Measurements from ENCODE around the gene RCCD1. TPM values are rescaled to one million over a fixed set of nuclear protein-coding genes. Genes with fewer than 3 reads are reported as not detected.

The RCCD1 gene
- total and polyA plus RNA-seq, 2 donors (not counting 1 experiment from before 2014, with no cell fraction given), result 11.0 to 20.5 TPM

GRCh38 chr15:90991587-90992285, 37.1 kb downstream of the RCCD1 start:
- no peak overlapping the region for H3K4me2 ChIP-seq (replicated peaks; ENCODE audit: low read depth, low read length, poor library complexity, severe bottlenecking)
- H3K4me1 ChIP-seq (ENCODE audit: control insufficient read depth in 2 of 2, insufficient read depth in 2 of 2, low read length in 2 of 2), result peaks cover 18 to 38% of the 10 kb centered on the region in 2 donors
- peaks cover 38% of the 10 kb centered on the region for H3K4me1 Mint-ChIP-seq
- H3K27ac Mint-ChIP-seq, result no peak overlapping the region
- ChIA-PET POLR2A (no interaction called here), CTCF (no interaction called here)
- H3K79me2 ChIP-seq (ENCODE audit: control insufficient read depth, insufficient read depth, low read length), result peaks cover 52% of the 10 kb centered on the region
- no peak overlapping the region for H3K27ac ChIP-seq (ENCODE audit: low read length in 2 of 2)
- H3K9me3 Mint-ChIP-seq (ENCODE audit: insufficient read depth), result no peaks in the 10 kb centered on the region
- ATAC-seq (ENCODE audit: low read depth) (no peak), DNase-seq (no peak)
- H3K27me3 Mint-ChIP-seq, result no peaks in the 10 kb centered on the region
- H3K27me3 ChIP-seq (replicated peaks in 1 of 4; ENCODE audit: control extremely low read depth in 1 of 4, control insufficient read depth in 3 of 4, insufficient read depth in 4 of 4, low read length in 3 of 4), result no peaks in the 10 kb centered on the region
- TF ChIP-seq CTCF (IDR thresholded peaks at IDR 0.05) (no peak), EZH2 (IDR thresholded peaks at IDR 0.05; ENCODE audit: borderline replicate concordance, insufficient read depth, low read depth, low read length, poor library complexity, severe bottlenecking) (no peak)
- H3K4me3 ChIP-seq (ENCODE audit: control extremely low read depth in 1 of 5, extremely low read depth in 1 of 5, insufficient read depth in 1 of 5, low read depth in 2 of 5, low read length in 4 of 5), result no peak overlapping the region
- intact Hi-C loops (cut with micrococcal nuclease), result no loop called here
- WGBS (ENCODE audit: insufficient coverage), result 91% methylated on average over 6 of the region's 6 CpGs
- H2AFZ ChIP-seq (ENCODE audit: insufficient read depth, low read depth, low read length, poor library complexity, severe bottlenecking), result no peak overlapping the region
- no peaks in the 10 kb centered on the region for H3K36me3 ChIP-seq (replicated peaks in 1 of 2; ENCODE audit: control extremely low read depth in 1 of 2, control insufficient read depth in 1 of 2, extremely low read depth in 1 of 2, insufficient read depth in 2 of 2, low read length in 1 of 2)
- H4K20me1 ChIP-seq (ENCODE audit: control insufficient read depth, insufficient read depth, low read length, poor library complexity, severe bottlenecking), result no peaks in the 10 kb centered on the region
- H3K9ac ChIP-seq (ENCODE audit: low read length), result no peak overlapping the region
- no peaks in the 10 kb centered on the region for H3K9me3 ChIP-seq (ENCODE audit: control extremely low read depth in 1 of 3, control insufficient read depth in 2 of 3, insufficient read depth in 1 of 3, low read length in 2 of 3)
- no peak overlapping the region for H3K4me3 Mint-ChIP-seq

GRCh38 chr15:90994059-90994416, 39.4 kb downstream of the RCCD1 start:
- DNase-seq (no peak), ATAC-seq (ENCODE audit: low read depth) (peak; percentile 9)
- Histone ChIP-seq H3K79me2 (ENCODE audit: control insufficient read depth, insufficient read depth, low read length) (peaks cover 33% of the 10 kb centered on the region), H3K4me1 (ENCODE audit: control insufficient read depth in 2 of 2, insufficient read depth in 2 of 2, low read length in 2 of 2) (peaks cover 10 to 18% of the 10 kb centered on the region in 2 donors), H3K27ac (ENCODE audit: low read length in 2 of 2) (peak overlapping the region; percentile 81 to 90), H3K4me2 (replicated peaks; ENCODE audit: low read depth, low read length, poor library complexity, severe bottlenecking) (peak overlapping the region; percentile 77), H2AFZ (ENCODE audit: insufficient read depth, low read depth, low read length, poor library complexity, severe bottlenecking) (peak overlapping the region; percentile 99), H3K9me3 (ENCODE audit: control extremely low read depth in 1 of 3, control insufficient read depth in 2 of 3, insufficient read depth in 1 of 3, low read length in 2 of 3) (no peaks in the 10 kb centered on the region), H3K36me3 (replicated peaks in 1 of 2; ENCODE audit: control extremely low read depth in 1 of 2, control insufficient read depth in 1 of 2, extremely low read depth in 1 of 2, insufficient read depth in 2 of 2, low read length in 1 of 2) (peaks cover 2 to 8% of the 10 kb centered on the region in 2 experiments), H3K4me3 (ENCODE audit: control extremely low read depth in 1 of 5, extremely low read depth in 1 of 5, insufficient read depth in 1 of 5, low read depth in 2 of 5, low read length in 4 of 5) (peak overlapping the region; percentile 34 to 93 (median 82)), H3K9ac (ENCODE audit: low read length) (peak overlapping the region; percentile 94), H4K20me1 (ENCODE audit: control insufficient read depth, insufficient read depth, low read length, poor library complexity, severe bottlenecking) (no peaks in the 10 kb centered on the region), H3K27me3 (replicated peaks in 1 of 4; ENCODE audit: control extremely low read depth in 1 of 4, control insufficient read depth in 3 of 4, insufficient read depth in 4 of 4, low read length in 3 of 4) (no peaks in the 10 kb centered on the region)
- TF ChIP-seq EZH2 (IDR thresholded peaks at IDR 0.05; ENCODE audit: borderline replicate concordance, insufficient read depth, low read depth, low read length, poor library complexity, severe bottlenecking), result no peak
- TF ChIP-seq CTCF (IDR thresholded peaks at IDR 0.05), result no peak
- H3K4me3 Mint-ChIP-seq, result peak overlapping the region; percentile 99
- no peaks in the 10 kb centered on the region for H3K27me3 Mint-ChIP-seq
- 0% methylated on average over 50 of the region's 50 CpGs for WGBS (ENCODE audit: insufficient coverage)
- POLR2A ChIA-PET, result interaction anchor here (0.6 kb wide), 1 partner anchor 40 kb away, joined by 12 read pairs; no protein-coding TSS in a partner anchor
- H3K9me3 Mint-ChIP-seq (ENCODE audit: insufficient read depth), result no peaks in the 10 kb centered on the region
- intact Hi-C loops (cut with micrococcal nuclease), result loop anchor here (1.0 to 2.0 kb wide), 3 partner anchors 29 to 59 kb away; partner anchors contain the start of genes RCCD1, UNC45A and VPS33B
- peak overlapping the region; percentile 96 for H3K27ac Mint-ChIP-seq
- CTCF ChIA-PET, result interaction anchor here (0.7 kb wide), 1 partner anchor 13 kb away, joined by 3 read pairs; no protein-coding TSS in a partner anchor
- H3K4me1 Mint-ChIP-seq, result peaks cover 20% of the 10 kb centered on the region
